ENCODE measurements around the gene RIPK4. TPM values are rescaled to one million over a fixed set of nuclear protein-coding genes. Genes with fewer than 3 reads are reported as not detected.

The RIPK4 gene
- total and polyA plus RNA-seq, 7 donors = 0.01 TPM; not detected in 6

DNA sequence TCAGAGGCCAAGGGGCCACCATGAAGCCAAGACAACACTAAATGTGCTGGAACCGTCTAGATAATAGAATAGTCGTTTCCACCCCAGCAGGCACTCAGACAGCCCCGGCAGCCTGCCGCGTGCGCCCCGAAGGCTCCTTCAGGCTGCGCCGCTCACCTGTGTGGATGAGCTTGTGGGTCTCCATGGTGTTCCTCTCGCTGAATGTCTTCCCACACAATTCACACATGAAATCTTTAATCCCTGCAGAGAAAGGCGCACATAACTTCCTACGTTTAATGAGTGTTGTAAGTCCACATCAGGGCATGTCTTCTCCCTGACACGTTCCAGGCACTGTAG is 43.7 kb upstream of the RIPK4 start:
- ATAC-seq = no peak
- no peaks in the 10 kb centered on the region for H3K4me1 ChIP-seq

DNA sequence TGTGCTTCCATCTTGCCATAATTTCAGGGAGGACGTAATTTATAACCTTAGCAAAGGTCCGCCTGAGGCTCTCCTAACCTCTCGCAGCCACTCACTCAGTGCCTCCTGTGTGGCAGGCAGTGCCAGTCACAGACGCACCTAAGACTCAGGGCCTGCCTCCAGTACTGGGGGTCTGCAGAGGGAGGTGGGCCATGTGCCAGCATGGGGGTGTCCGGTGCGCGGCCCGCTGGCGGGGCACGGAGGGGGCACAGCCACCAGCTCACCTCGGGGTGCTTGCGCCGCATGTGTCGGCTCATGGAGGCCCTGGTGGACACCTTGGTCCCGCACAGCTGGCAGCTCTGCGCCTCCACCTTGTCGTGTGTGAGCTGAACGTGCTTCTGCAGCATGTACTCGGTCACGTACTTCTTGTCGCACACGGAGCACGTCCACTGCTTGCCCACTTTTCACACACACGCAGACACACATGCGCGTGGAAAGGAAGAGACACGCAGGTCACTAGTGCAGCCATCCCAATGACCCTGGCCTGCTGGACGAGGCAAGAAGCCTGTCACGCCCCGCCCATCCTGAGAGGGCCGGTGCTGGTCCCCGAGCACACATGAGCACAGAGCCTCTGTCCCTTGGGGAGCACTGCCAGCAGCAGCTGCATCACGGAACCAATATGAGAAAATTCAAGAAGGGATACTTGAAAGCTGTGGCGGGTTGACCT is 43.2 kb upstream of the RIPK4 start:
- H3K36me3 ChIP-seq (ENCODE audit: insufficient read depth in 1 of 2, low read depth in 1 of 2) = peaks cover 0 to 50% of the 10 kb centered on the region in 2 donors
- H3K9me3 ChIP-seq = no peaks in the 10 kb centered on the region
- ATAC-seq (peak in 1 of 4 donors; percentile 30), DNase-seq (no peak)
- H3K27me3 ChIP-seq (ENCODE audit: insufficient read depth in 3 of 3, low read length in 2 of 3) = no peaks in the 10 kb centered on the region
- TF ChIP-seq, protein P1, sequence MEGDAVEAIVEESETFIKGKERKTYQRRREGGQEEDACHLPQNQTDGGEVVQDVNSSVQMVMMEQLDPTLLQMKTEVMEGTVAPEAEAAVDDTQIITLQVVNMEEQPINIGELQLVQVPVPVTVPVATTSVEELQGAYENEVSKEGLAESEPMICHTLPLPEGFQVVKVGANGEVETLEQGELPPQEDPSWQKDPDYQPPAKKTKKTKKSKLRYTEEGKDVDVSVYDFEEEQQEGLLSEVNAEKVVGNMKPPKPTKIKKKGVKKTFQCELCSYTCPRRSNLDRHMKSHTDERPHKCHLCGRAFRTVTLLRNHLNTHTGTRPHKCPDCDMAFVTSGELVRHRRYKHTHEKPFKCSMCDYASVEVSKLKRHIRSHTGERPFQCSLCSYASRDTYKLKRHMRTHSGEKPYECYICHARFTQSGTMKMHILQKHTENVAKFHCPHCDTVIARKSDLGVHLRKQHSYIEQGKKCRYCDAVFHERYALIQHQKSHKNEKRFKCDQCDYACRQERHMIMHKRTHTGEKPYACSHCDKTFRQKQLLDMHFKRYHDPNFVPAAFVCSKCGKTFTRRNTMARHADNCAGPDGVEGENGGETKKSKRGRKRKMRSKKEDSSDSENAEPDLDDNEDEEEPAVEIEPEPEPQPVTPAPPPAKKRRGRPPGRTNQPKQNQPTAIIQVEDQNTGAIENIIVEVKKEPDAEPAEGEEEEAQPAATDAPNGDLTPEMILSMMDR (IDR thresholded peaks at IDR 0.05) = no peak
- 93 to 95% (median 94%) methylated on average over 34 of the region's 34 CpGs for WGBS, 3 donors
- H3K4me1 ChIP-seq = no peaks in the 10 kb centered on the region
- intact Hi-C loops (cut with DNase I) = no loop called here
- H3K27ac ChIP-seq = no peak overlapping the region
- no peak overlapping the region for H3K4me3 ChIP-seq

More for the DNA sequence above, 43.7 kb upstream of the RIPK4 start:
- WGBS, 3 donors = 89 to 96% (median 92%) methylated on average over 13 of the region's 13 CpGs
- Histone ChIP-seq H3K4me3 (no peak overlapping the region), H3K36me3 (ENCODE audit: insufficient read depth in 1 of 2, low read depth in 1 of 2) (peaks cover 0 to 55% of the 10 kb centered on the region in 2 donors), H3K27me3 (ENCODE audit: insufficient read depth in 3 of 3, low read length in 2 of 3) (no peaks in the 10 kb centered on the region), H3K27ac (no peak overlapping the region), H3K9me3 (no peaks in the 10 kb centered on the region)
- no peak for DNase-seq
- intact Hi-C loops (cut with DNase I) = no loop called here
- TF ChIP-seq, protein P1 (IDR thresholded peaks at IDR 0.05) = no peak

DNA sequence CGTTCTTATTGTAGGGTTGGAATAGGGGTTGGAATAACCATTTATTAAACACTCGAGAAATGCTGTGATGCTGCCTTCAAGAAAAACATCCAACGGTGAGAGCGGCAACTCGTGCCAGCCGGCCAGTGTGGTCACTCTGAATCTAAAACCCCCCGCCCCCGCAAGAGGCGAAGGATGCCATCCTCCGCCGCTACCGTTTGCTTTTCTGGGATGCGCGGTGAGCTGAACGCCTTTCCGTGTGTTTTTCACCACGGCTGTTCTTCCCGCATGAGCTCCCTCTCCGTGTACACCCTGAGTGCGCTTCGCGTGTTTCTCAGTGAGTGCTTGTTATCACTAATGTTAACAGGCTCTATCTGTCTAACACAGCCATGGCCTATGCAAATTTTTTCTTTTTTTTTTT is 42.0 kb upstream of the RIPK4 start:
- intact Hi-C loops (cut with DNase I) = no loop called here
- 95 to 96% (median 95%) methylated on average over 22 of the region's 22 CpGs for WGBS, 3 donors

DNA sequence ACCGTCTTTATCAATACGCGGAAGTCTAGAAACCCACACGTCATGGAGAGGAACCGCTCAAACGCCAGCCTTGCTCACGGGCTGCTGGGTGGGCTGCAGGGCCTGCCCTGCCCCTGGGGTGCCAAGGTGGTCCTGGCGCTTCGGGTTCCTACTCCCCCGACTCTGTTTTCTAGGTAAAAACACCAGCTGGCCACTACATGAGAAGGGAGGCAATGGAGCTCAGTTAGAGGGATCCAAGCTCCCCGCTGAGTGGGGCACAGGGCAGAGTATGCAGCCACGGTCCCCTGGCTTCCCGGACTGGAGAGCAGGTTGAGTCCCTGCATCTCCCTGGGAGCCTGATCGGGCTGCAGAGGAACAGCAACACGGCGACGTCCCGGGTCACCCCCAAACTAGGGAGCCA is 41.2 kb upstream of the RIPK4 start:
- H3K27ac ChIP-seq = no peak overlapping the region
- no peaks in the 10 kb centered on the region for H3K27me3 ChIP-seq (ENCODE audit: insufficient read depth in 3 of 3, low read length in 2 of 3)
- ATAC-seq = no peak
- DNase-seq = no peak
- H3K36me3 ChIP-seq (ENCODE audit: insufficient read depth in 1 of 2, low read depth in 1 of 2) = peaks cover 0 to 42% of the 10 kb centered on the region in 2 donors
- H3K4me3 ChIP-seq = no peak overlapping the region
- TF ChIP-seq, protein P1 (IDR thresholded peaks at IDR 0.05) = no peak
- no peaks in the 10 kb centered on the region for H3K9me3 ChIP-seq
- WGBS, 3 donors = 95 to 97% (median 96%) methylated on average over 18 of the region's 18 CpGs
- intact Hi-C loops (cut with DNase I) = no loop called here
- peaks cover 4% of the 10 kb centered on the region for H3K4me1 ChIP-seq

More for the DNA sequence above, 42.0 kb upstream of the RIPK4 start:
- no peaks in the 10 kb centered on the region for H3K9me3 ChIP-seq
- H3K27ac ChIP-seq = no peak overlapping the region
- ATAC-seq = no peak
- H3K36me3 ChIP-seq (ENCODE audit: insufficient read depth in 1 of 2, low read depth in 1 of 2) = peaks cover 0 to 48% of the 10 kb centered on the region in 2 donors
- TF ChIP-seq, protein P1 (IDR thresholded peaks at IDR 0.05) = no peak
- H3K27me3 ChIP-seq (ENCODE audit: insufficient read depth in 3 of 3, low read length in 2 of 3) = no peaks in the 10 kb centered on the region
- no peaks in the 10 kb centered on the region for H3K4me1 ChIP-seq
- no peak overlapping the region for H3K4me3 ChIP-seq
- DNase-seq = no peak

DNA sequence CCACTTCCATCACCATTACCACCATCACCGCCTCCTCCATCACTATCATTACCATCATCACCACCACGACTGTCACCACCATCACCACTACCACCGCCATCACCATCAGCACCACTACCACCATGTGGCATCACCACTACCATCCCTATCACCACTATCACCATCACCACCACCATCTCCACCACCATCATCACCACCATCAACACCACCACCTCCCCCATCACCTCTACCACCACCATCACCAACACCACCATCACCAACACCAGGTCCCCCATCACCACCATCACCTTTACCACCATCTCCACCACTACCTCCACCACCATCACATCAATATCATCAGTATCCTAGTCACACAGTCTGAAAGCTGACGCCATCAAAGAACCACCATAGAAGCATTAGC is 39.9 kb upstream of the RIPK4 start:
- TF ChIP-seq, protein P1 (IDR thresholded peaks at IDR 0.05) = no peak
- ATAC-seq (no peak), DNase-seq (no peak)
- WGBS, 3 donors = 99 to 100% (median 99%) methylated on average over 4 of the region's 4 CpGs
- Histone ChIP-seq H3K4me3 (no peak overlapping the region), H3K27ac (no peak overlapping the region), H3K36me3 (ENCODE audit: insufficient read depth in 1 of 2, low read depth in 1 of 2) (peaks cover 0 to 35% of the 10 kb centered on the region in 2 donors), H3K27me3 (ENCODE audit: insufficient read depth in 3 of 3, low read length in 2 of 3) (no peaks in the 10 kb centered on the region), H3K4me1 (peaks cover 12% of the 10 kb centered on the region), H3K9me3 (no peaks in the 10 kb centered on the region)
- intact Hi-C loops (cut with DNase I) = no loop called here

Measured in psoas muscle (tissue), 8 donors.